GM13976 (cell line): ENCODE data around the gene NLRP11.

Source experiments
- DNase-seq: peaks from one replicate; pipeline ENCODE4 v3.0.0; 2012; ENCODE audit warnings: low spot score
- CTCF ChIP-seq: IDR thresholded peaks from 2 replicates; pipeline ENCODE4 v1.5.1; 2012; ENCODE audit warnings: borderline replicate concordance, mild to moderate bottlenecking; ENCODE audit not compliant: insufficient read depth; ENCODE audit errors: extremely low read depth, missing control alignments, control extremely low read depth
- in situ Hi-C: fragments of 300-500 bp; cut with MboI; formaldehyde crosslinking; loops from one replicate; pipeline ENCODE4 v1.12.0; 2022; ENCODE audit warnings: low sequenced_read_pairs, mixed read lengths, inconsistent platforms; ENCODE audit not compliant: unreplicated experiment

NLRP11 gene

GRCh38 chr19:55830656-55831055 is 1.1 kb downstream of the NLRP11 start:
- no peak for DNase-seq
- in situ Hi-C loops = no loop called here

GRCh38 chr19:55820037-55820436 is 11.8 kb downstream of the NLRP11 start:
- in situ Hi-C loops = no loop called here
- TF ChIP-seq CTCF = no peak
- DNase-seq = no peak

More at GRCh38 chr19:55830656-55831055, 1.1 kb downstream of the NLRP11 start:
- no peak for TF ChIP-seq CTCF

DNA sequence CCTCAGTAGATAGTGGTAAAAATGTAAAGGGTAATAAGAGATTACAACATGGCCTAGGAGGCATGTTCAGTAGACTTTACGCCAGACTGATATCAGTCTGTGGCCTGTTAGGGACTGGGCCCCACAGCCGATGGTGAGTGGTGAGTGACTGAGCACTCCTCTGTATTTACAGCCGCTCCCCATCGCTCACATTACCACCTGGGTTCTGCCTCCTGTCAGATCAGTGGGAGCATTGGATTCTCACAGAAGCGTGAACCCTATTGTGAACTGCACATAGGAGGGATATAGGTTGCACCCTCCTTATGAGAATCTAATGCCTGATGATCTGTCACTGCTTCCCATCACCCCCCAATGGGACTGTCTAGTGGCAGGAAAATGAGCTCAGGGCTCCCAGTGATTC is 17.9 kb downstream of the NLRP11 start:
- in situ Hi-C loops = no loop called here

GRCh38 chr19:55812449-55812848 is 19.4 kb downstream of the NLRP11 start:
- in situ Hi-C loops = no loop called here
- no peak for TF ChIP-seq CTCF
- no peak for DNase-seq

More for the DNA sequence above, 17.9 kb downstream of the NLRP11 start:
- no peak for DNase-seq
- TF ChIP-seq CTCF = no peak

DNA sequence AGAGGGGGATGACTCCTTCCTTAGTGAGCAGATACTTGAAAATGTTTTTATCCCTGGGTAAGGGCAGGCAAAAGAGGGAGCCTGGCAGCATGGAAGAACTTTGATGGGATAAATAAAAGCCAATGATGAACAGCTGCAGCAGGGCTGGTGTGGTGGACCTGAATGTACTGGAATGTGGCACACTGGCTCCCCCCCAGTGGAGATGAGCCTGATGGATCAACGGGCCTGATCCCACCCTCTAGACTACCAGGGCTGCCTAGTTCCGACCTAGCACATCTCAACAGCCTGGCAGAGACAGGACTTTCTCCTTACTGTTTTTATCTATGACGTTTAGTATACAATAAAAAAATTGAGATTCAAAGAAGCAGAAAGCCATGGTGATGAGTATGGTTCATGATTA is 20.5 kb downstream of the NLRP11 start:
- DNase-seq = no peak
- in situ Hi-C loops = no loop called here
- TF ChIP-seq CTCF = no peak

DNA sequence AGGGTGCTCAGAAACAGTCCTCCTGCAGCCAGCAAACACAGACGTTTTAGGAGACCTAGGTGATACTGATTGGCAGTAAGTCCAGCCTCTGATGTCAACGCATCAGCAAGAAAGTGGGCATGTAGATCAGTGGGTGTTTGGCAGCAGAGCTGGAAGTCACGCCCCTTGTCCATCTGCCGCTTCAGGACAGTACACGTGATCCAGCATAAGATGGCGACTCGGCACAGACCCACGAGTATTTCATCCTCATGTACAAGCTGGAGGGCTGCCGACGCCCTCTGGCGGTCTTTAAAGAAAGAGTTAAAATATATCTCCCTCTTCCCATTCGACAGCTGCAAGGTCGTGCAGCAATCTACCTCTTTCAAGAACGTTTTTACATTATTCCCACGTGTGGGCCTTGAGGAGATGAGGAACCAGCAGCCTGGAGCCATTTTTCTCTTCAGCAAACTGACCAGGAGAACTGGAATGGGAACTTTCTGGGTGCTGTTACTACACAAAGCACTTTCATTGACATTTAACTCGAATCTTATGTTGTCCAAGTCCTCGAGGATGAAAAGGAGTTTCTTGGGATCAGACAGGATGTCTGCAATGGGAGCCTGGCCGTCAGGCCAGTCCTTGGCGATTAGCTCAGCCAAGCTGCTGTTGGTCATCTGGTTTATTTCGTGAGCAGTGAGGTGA is 22.3 kb downstream of the NLRP11 start:
- DNase-seq = peak; percentile 46
- in situ Hi-C loops = no loop called here
- peak; percentile 8 for TF ChIP-seq CTCF
